ENCODE measurements around the gene SCYL1.

Gene SCYL1

DNA sequence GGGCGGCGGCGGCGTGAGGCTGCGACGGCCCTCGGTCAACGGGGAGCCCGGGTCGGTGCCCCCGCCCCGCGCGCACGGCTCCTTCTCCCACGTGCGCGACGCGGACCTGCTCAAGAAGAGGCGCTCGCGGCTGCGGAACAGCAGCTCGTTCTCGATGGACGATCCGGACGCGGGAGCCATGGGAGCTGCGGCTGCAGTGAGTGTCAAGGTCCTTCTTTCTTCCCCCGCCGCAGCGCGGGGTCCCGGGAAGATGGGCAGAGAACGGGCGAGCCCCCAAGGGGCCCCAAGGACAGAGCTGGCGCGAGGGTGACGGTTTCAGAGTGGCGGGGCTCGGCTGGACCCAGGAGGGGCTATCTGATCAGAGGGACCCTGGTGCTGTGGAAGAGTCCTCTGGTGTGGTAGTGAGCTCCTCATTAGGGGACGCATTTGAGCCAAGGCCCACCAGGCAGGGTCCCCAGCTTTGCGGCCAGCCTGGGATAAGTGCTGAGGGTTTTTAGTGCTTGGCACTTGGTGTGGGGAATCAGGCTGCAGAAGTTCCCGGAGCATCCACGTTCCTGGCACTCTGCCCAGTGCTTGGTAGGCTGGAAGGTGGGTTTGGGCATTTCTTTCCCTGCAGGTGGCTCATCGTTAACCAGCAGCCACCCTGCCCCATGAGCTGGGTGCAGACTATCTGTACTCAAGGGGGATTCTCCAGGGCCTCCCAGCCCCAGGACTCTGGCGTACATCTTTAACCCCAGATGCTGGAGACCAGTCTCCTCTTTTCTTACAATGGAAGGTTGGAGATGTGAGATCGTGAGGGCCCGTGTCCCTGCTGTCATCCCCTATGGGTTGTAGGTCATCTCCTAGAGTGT lies 60.7 kb downstream of the SCYL1 start:
- DNase-seq (ENCODE audit: low read depth): no peak
- TF ChIP-seq, protein P1, sequence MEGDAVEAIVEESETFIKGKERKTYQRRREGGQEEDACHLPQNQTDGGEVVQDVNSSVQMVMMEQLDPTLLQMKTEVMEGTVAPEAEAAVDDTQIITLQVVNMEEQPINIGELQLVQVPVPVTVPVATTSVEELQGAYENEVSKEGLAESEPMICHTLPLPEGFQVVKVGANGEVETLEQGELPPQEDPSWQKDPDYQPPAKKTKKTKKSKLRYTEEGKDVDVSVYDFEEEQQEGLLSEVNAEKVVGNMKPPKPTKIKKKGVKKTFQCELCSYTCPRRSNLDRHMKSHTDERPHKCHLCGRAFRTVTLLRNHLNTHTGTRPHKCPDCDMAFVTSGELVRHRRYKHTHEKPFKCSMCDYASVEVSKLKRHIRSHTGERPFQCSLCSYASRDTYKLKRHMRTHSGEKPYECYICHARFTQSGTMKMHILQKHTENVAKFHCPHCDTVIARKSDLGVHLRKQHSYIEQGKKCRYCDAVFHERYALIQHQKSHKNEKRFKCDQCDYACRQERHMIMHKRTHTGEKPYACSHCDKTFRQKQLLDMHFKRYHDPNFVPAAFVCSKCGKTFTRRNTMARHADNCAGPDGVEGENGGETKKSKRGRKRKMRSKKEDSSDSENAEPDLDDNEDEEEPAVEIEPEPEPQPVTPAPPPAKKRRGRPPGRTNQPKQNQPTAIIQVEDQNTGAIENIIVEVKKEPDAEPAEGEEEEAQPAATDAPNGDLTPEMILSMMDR (IDR thresholded peaks at IDR 0.05; ENCODE audit: low read depth, low read length, missing control alignments): no peak
- in situ Hi-C loops (cut with HindIII; ENCODE audit: low sequenced_read_pairs): no loop called here
- no peak overlapping the region for H3K4me3 ChIP-seq (ENCODE audit: low read depth, low read length)

DNA sequence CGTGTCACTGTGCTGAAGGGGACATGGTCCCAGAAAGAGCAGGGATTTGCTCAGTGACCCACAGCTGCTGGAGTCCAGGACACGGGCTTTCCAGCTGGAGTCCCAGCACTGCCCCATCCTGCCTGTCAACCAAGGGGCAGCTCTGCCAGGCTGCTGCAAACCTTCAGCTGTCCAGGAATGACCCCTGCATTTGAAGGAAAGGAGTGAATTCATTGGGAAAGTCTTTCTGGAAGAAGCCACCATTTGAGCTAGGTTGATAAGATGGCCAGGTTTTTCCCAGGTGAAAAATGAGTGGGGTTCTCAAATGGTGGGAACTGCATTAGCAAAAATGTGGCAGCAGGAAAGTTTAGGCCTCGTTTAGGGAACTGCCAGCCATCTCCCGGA lies 61.4 kb downstream of the SCYL1 start:
- in situ Hi-C loops (cut with HindIII; ENCODE audit: low sequenced_read_pairs): no loop called here
- DNase-seq (ENCODE audit: low read depth): no peak
- H3K4me3 ChIP-seq (ENCODE audit: low read depth, low read length): no peak overlapping the region
- TF ChIP-seq, protein P1 (IDR thresholded peaks at IDR 0.05; ENCODE audit: low read depth, low read length, missing control alignments): no peak

DNA sequence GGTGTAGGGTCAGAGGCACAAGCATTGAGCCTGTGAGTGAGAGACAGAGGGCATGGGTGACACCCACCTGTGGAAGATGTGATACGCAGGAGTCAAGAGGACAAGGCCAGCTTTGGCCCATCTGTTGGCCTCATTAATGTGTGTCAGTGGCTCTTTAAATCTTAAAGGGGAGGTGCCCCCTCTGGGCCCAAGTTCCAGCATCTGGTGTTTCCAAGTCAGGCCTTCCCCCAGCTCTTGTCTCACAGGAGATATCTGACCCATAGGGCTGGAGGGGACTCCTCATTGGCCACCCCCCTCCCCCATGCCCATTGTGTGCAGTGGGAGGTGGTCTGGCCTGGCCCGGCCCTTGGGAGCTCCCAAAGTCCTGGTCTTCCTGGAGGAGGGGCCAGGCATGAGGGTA lies 61.8 kb downstream of the SCYL1 start:
- TF ChIP-seq, protein P1 (IDR thresholded peaks at IDR 0.05; ENCODE audit: low read depth, low read length, missing control alignments): no peak
- no peak overlapping the region for H3K4me3 ChIP-seq (ENCODE audit: low read depth, low read length)
- in situ Hi-C loops (cut with HindIII; ENCODE audit: low sequenced_read_pairs): no loop called here
- DNase-seq (ENCODE audit: low read depth): no peak

All from astrocyte of the cerebellum (primary cell).